GM21737 (cell line): ENCODE measurements around the gene FAM241A.
"Not testable (repeated sequence)": the region's sequence is repeated elsewhere in the genome, so short reads cannot be mapped to it uniquely, and the experiment has no call there.

Experiments used
- ATAC-seq: cut with Tn5 transposase; IDR thresholded peaks from one replicate; pipeline ENCODE4 v1.9.1; 2021; ENCODE audit warnings: mild to moderate bottlenecking, moderate library complexity; ENCODE audit not compliant: unreplicated experiment

FAM241A gene

GRCh38 chr4:112172180-112172579, 26.9 kb downstream of the FAM241A start:
- ATAC-seq = no peak

GRCh38 chr4:112173593-112174558, 28.6 kb downstream of the FAM241A start:
- ATAC-seq = no peak

GRCh38 chr4:112175840-112176239, 30.6 kb downstream of the FAM241A start:
- ATAC-seq = no peak

- no peak for ATAC-seq
Measured at GRCh38 chr4:112176596-112176995, 31.3 kb downstream of the FAM241A start.

GRCh38 chr4:112178741-112179140, 33.5 kb downstream of the FAM241A start:
- ATAC-seq = not testable (repeated sequence)

GRCh38 chr4:112181358-112182000, 36.2 kb downstream of the FAM241A start:
- no peak for ATAC-seq

- no peak for ATAC-seq
Measured at GRCh38 chr4:112182604-112183003, 37.4 kb downstream of the FAM241A start.

- no peak for ATAC-seq
Measured at GRCh38 chr4:112183252-112183651, 38.0 kb downstream of the FAM241A start.

GRCh38 chr4:112184438-112184837, 39.2 kb downstream of the FAM241A start:
- ATAC-seq = no peak

- no peak for ATAC-seq
Measured at GRCh38 chr4:112185334-112185733, 40.1 kb downstream of the FAM241A start.

GRCh38 chr4:112185740-112186670, 40.8 kb downstream of the FAM241A start:
- ATAC-seq = no peak

- ATAC-seq = no peak
Measured at GRCh38 chr4:112189754-112190153, 44.5 kb downstream of the FAM241A start.

GRCh38 chr4:112190684-112191083, 45.4 kb downstream of the FAM241A start:
- no peak for ATAC-seq

- no peak for ATAC-seq
Measured at GRCh38 chr4:112196461-112196860, 51.2 kb downstream of the FAM241A start.

- peak; percentile 17 for ATAC-seq
Measured at GRCh38 chr4:112199041-112199440, 53.8 kb downstream of the FAM241A start.

- ATAC-seq = no peak
Measured at GRCh38 chr4:112201915-112202505, 56.8 kb downstream of the FAM241A start.

- no peak for ATAC-seq
Measured at GRCh38 chr4:112203593-112203992, 58.3 kb downstream of the FAM241A start.

GRCh38 chr4:112206431-112206830, 61.2 kb downstream of the FAM241A start:
- ATAC-seq = no peak

GRCh38 chr4:112208137-112209095, 63.2 kb downstream of the FAM241A start:
- ATAC-seq = not testable (repeated sequence)
